ENCODE measurements around the gene RUFY4.

RUFY4 gene, protein sequence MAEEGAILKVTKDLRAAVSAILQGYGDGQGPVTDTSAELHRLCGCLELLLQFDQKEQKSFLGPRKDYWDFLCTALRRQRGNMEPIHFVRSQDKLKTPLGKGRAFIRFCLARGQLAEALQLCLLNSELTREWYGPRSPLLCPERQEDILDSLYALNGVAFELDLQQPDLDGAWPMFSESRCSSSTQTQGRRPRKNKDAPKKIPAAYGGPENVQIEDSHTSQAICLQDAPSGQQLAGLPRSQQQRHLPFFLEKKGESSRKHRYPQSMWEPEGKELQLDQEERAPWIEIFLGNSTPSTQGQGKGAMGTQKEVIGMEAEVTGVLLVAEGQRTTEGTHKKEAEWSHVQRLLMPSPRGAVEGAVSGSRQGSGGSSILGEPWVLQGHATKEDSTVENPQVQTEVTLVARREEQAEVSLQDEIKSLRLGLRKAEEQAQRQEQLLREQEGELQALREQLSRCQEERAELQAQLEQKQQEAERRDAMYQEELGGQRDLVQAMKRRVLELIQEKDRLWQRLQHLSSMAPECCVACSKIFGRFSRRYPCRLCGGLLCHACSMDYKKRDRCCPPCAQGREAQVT

DNA sequence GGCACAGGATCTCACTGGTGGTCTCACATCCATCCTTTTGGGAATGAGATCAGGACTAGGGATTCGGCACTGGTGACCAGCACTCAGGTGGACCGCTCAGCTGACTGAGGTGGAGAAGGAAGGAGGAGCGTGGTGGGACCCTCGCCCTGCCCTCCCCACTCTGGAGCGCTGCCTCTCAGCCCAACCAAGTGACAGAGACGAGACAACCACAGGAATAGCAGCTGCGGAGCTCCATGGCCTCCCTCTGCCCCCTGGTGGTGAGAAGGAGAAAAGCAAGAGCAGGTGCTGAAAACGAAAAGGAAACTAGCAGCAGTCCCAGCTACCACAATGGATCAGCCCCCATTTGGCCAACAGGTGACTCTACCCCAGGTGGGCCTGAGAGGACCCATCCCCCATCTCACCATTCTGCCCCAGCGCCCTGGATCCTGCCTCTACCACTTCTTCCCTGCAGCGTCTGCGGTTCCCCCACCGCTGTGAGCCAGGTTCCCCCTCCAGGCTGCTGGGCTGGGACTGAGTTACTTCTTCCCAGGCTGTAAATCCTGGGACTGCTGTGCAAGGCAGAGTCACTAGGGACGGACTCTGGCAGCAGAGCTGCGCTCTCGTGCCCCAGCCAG, at the start of gene RUFY4:
Gene RUFY4, plus strand, starts transcription at position 533 of the 614 bp plus-strand sequence. CDS start 1,353 bp downstream, outside the sequence.
- ATAC-seq (peak; percentile 61), DNase-seq (peak; percentile 60)

DNA sequence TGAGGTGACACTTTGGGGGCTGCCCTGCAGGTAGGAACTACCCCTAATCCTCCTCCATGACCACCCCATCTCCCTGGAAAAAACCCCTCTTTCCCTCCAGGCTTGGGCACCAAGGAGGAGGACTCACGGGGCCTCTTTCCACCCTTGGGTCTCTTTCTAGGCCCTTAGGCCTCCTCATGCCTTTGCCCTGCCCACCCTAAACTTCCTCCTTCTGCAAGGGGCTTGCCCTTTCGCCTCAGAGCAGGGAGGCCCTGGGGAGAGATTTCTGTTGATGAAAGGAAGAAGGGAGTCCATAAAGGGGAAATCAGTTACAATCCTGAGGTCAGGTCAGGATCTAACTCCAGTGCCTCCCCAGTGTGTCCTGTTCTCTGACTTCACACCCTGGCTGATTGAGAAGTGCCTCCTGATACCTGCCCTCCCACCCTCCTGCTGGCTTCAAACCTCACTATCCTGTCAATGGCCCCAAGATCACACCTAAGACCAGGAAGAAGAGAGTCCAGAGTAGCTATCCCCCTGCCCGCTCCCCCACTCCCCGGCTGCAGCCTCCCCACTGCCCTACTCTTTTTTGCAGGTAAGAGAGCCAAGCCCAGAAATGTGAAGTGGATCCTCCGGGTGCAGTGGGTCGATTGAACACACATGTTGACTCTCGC, 49.5 kb upstream of the RUFY4 start:
- no peak for ATAC-seq

DNA sequence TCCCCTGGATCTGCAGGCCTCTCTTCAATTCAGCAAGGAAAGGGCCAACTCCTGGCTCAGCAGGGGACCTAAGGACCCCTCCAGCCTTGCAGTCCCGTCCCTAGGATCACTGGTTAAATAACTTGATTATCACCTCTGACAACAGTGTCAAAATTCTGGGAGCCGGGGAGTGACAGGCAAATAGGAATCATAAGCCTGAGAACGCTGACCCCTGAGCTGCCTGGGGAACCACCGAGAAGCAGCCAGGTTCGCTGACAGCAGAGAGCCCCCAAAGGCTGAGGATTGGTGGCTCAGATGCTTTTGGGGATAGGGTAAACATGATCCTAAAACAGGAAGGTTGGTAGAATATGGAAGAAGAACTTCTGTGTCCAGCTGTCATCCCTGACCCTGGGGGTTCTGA, 48.8 kb upstream of the RUFY4 start:
- DNase-seq (no peak), ATAC-seq (no peak)

More for the DNA sequence above, 49.5 kb upstream of the RUFY4 start:
- no peak for DNase-seq

DNA sequence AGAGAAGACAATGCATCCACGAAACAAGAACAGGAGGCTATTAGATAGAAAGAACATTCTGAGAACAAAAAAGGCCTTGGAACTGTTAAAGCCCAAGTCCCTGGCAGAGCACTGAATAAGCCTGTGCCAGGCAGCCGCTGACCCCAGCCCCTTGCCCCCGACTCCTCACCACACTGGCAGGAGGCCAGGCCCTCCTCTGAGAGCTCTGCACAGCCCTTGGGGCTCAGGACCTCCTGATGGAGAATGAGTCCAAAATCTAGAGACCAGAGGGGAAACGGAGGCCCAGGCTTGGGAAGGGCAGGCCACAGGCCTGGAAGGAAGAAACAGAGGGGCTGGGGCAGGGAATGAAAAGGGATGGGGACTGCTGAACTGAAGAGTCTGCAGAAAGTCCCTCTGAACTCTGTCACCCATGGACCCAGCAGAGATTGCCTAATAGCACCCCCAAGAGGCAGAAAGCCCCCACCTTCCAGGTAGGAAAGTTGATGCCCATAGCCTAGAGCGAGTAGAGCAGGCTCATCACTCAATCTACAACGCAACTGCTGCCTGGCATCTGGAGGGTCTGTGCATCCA, 48.0 kb upstream of the RUFY4 start:
- ATAC-seq (no peak), DNase-seq (no peak)

DNA sequence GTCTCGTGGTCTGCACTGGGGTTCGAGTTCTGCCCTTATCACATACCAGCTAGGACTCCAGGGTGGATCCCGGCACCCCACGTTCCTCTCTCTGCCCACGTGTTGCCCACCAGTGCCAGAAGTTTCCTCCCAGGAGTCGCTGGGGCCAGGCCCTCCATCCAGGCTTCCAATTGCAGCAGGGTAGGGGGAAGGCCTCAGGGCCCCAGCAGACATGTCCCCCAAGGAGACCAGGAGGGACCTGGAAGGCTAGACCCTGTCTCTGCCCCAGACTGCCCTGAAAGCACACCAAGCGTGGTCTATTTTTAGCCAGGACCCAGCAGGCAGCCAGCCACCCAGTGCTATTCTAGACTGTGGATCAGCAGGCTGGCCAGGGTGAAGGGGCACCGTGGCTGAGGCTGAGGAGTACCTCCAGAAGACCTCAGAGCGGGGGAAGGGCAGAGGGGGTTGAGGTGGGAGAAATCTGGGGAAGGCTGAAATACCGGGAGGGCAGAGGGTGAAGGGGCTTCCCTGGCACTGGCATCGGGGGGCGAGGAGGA, 47.4 kb upstream of the RUFY4 start:
- ATAC-seq (no peak), DNase-seq (no peak)

DNA sequence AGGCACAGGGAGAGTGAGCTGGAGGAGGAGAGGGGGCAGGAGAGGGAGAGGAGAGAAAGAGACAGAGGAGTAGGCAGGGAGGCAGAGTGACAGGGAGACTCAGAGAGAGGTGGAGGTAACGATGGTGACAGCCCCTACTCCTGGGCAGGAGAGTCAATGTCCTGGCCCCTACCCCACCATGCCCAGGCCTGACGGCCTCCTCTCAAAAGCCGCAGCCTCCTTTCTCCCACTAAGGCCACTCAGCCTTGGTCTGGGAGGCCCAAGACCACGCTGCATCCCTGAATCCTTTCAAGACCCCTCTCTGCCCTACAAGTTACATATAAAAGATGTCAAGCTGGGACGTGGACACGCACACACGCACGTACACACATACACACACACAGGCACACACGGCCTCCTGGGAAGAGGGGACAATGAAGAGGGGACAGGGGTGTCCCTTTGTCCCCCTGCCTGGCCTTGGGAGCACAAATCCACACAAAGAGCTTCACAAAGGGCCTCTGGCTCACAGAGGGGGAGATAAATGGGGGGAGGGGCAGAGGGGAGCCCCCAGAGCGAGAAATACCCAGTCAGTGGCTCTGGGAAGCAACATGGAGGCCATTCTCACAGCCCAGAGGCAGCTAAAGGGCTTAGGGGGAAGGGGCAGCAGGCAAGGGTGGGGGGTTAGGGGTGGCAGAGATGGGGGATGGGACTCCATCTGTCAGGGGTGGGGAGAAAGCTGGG, 46.8 kb upstream of the RUFY4 start:
- no peak for DNase-seq
- no peak for ATAC-seq

DNA sequence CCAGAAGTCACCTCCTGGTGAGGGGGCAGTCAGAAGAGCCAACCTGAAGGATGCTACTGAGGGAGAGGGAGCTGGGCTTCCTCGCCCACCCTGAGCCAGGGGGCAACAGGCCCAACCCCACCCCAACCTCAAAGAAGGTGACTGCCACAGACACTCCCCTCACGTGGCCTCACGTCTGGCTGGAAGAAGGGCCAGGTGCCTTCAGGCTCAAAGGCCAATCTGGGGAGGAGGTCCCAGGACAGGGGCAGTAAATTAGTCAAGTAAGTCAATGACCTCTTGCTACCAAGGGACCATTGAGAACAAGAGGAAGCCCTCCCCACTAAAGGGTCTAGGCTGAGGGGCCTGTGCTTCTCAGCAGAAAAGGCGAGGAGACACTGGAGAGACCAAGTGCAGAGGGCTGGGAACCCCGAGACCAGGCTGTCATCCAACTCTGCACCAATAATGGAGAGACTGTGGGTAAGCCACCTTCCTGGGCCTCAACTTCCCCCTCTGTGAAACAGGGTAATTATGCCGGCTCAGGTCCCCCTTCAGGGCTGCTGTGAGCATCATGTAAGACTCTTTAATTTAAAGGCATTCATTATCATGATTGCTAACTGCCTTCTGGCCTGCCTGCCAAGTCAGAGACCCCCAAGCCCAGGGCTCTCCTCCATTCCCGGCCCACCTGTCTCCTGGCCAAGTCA, 46.1 kb upstream of the RUFY4 start:
- DNase-seq (no peak), ATAC-seq (no peak)

DNA sequence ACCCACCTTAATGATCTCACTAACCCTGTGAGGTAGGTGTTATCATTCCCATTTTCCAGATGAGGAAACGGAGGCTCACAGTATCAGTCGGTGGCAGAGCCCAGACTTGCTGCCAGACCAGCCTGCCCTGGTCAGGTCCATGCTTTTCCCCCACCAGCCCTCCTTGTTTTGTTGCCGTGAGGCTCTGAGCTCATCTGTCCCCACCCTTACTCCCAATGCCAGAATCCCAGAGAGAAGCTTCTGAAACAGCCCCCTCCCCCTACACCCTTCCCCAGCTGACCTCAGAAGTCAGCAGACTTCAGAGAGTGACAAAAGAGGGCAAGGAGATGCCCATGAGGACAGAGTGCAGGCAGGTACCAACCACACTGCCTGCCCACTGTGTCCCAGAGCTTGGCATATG, 45.4 kb upstream of the RUFY4 start:
- DNase-seq (no peak), ATAC-seq (no peak)

DNA sequence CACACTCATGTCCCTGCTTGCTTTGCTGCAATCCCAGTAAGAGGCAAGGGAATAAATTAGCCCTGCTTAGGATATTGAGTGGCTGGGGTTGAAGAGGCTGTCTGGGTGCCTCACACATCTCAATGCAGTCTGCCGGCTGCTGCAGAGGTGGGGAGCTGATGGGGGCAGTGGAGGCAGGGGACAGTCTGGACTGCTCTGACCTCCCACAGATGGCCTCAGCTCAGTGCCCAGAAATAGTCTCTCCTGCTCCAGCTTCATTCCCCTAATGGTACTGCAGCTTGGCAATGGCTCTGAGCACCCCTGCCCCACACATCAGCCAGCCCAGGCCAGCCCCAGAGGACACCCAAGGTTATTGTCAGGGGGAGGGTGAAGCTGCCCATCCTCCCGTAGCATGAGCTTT, 44.7 kb upstream of the RUFY4 start:
- no peak for ATAC-seq
- no peak for DNase-seq

DNA sequence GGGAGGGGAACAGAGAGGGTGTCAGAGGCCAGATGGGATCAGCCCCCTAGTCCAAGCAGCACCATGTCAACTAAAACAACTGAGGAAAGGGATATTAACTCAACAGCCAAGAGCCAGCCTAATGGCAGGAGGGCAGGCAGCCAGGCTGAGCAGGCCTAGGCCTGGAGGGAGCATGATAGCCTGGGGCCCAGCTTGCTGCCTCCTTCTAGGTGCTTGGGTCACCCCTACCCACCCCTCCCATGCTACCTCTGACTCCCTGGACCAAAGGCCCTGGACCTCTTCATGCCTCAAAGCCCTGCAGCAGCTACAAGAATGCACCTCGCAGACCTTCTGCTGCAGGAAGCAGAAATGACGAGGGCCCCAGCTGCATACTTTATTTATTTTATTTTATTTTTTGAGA, 44.2 kb upstream of the RUFY4 start:
- DNase-seq (no peak), ATAC-seq (no peak)

DNA sequence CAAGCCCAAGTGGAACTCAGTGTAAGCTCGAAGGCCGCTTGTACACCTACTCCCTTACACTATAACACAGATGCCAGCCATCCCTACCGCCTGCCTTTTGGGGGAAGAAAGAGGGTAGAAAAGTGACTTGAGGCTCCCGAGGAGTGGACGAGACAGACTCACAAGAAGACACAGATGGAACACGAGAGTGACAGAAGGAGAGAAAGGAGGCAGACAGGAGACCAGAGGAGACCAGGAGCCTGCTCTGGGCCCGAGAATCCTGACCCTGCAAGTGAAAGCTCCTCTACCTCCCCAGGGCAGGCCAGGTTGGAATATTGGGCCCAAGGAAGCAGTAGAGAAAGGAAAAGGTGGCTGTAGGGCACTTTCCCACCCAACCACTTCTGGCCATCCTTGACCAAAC, 42.8 kb upstream of the RUFY4 start:
- ATAC-seq (no peak), DNase-seq (no peak)

DNA sequence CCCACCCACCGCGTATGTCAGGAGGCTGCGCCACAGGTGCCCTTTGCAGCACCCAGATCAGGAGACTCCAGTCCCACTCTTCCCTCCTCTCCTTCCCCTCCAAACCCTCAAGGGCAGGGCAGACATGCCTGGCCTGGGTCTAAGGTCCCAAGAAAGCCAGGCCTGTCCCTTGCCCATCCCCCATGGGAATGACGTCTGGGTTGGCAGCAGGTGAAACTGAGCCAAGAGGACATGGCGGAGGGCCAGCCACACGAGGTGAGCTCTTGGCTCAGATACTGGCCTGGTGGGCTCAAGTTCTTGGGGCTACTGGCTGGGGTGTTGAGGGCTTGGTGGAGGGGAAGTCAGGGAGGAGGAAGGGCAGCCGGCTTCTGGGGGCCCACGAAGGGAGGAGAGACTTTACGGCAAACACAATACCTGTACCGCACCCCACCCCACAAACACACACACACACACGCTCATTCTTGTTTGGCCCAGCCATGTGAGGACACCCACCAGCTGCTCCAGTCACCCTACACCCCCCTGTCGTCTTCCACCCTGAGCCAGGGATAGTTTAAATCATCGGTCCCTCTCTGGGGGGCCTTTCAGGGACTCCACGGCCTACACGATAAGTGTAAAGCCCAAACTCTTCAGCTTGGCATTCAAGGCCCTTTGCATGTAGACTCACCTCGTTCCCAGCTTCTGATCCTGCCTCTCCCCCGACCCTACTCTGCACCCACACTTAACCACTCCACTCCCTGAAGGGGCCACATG, 42.2 kb upstream of the RUFY4 start:
- DNase-seq (no peak), ATAC-seq (no peak)

DNA sequence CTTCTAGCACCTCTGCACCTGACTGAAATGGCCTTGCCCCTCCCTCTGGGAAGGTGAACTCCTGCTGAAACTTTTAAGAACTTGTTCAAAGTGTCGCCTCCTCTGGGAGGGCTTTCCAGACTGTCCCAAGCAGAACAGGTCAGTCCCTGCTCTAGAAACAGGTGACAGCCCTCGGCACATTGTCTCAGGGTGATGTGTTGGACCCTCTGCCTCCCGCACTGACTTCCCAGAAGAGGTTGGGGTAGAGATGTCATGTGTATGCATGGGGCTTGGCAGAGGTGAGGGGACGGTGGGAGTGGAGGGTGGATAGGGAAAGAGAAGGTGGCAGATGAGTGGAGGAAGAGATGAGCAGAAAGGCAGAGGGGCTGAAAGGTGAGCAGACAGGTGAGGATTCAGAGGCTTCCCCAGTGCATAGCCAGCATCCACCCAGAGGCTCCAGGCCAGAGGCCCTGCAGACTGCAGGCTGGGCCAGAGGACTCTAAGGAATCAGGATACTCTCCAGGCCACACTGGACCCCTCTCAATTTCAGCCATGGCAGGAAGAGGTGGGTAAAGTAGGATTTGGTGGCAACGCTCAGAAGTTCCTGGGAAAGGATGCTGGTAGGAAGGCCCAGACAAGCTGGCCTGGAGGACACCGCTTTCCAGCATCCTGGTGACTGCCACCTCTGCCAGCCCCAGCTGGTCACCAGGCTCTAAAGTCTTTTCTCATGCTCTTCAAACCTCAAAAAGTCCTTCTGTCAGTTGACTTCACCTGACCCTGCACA, 41.4 kb upstream of the RUFY4 start:
- ATAC-seq, result no peak
- DNase-seq, result peak; percentile 1

DNA sequence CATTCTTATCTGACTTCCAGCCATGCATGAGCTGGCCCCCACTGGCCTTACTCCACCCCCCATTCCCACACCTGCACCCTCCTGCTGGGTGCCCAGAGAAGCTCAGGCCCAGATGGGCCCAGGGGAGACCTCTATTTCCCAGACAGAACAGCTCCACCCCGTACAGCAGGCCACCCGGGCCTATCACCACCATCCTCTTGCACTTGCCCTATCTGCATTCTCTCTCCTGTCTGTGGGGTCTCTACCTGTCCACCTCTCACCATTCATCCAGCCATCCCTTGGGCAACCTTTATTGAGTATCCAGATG, 40.9 kb upstream of the RUFY4 start:
- ATAC-seq (no peak), DNase-seq (no peak)

DNA sequence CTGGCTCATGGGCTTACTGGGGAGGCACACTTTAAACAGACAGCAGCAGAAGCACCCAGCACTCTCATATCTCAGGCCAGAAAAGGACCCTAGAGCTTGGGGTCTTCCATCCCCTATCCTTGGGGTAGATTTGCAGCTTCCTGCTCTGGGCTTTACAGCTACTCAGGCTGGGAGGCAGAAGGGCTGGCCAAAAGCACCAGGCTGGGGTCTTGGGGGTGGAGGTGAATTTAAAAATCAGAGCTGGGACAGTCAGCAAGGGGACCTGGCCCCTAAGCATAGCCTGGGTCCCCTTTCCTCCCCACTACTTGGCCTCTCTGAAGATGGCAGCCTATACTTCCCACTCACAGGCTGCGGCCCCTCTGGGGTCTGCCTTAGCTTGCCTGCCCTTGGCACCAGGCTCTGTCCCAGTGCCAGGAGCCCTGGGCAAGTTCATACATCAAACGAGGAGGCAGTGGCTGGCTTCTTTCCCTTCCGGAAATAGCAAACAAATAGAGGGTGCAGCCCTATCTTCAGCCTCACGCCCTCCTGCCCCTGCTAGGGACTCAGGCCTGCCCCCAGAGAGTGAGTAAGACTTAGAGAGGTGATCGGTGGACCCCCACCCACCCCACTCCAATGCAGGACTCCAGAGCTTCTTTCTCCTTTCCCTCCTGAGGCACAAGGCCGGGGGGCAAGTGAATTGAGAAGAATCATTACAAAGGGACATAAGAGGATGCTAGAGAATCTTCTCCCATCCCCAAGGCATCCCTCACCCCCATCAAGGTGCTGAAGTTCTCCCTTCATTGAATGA, 40.3 kb upstream of the RUFY4 start:
- ATAC-seq (no peak), DNase-seq (no peak)

DNA sequence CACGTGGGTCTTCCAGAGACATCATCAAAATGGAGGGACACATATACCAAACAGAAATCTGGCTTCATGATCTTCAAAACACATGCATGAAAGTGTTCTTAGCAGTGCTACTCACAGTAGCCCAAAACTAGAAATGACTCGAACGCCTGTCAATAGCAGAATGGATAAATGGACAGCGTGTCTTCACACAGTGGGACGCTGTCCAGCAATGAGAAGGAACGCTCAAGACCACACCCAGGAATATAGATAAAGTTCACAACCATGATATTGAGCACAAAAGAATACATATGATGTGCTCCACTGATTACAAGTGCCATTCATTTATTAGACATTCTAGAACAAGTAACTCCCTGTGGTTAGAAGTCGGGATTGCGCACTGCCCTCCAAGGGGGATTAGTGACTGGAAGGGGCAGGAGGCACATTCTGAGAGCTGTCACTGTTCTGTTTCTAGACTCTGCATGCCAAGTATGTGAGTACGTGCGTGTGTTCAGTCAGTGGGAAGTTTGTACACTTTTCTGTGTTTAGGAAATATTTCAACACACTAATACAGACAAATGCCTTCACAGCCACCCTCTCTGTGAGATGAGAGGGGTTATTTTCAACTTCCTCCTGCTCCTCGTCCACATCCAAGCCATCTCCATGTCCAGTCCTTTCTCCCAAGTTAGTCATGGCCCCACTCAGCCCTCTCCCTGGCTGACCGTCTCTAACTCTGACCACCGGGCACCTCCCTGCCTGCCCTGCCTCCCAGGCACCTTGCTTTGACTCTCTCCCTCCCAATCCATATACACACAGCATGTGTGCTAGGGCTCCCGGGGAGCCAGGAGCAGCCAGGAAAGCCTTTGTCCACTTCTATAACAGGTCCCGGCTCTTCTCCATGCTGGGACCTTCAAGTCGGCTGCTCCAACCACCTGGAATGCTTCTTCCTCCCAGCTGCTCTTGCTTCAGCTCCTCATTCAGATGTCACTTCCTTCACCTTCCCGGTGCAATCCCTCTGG, 39.4 kb upstream of the RUFY4 start:
- no peak for DNase-seq
- ATAC-seq, result no peak

DNA sequence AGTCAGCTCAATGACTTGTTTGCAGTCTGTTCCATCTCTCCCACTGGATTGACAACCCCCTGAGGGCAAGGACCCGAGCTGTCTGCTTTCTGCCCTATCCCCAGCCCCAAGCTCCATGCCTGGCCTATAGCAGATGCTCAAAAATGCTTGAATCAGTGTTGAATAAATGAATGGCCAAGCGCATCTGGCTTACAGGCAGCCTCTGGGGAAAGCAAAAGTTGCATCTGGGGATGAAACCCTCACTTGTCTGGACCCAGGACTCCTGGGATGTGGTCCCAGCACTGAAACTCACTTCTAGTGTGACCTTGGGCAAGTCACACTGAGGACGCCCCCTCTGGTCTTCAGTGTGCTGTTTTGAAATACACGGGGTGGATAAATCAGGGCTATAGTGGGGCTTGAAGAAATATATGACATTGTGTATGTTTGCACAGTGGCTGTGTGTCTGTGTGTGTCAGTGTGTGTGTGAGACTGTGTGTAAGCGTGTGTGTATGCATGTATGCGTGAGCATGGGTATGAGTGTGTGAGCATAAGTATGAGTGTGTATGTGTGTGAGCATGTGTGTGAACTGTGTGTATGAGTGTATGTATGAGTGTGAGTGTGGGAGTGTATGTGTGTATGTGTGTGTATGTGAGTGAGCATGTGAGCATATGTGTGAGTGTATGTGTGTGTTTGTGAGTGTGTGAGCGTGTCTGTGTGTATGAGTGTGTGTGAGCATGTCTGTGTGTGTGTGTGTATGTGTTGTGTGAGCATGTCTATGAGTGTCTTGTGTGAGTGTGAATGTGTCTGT, 38.5 kb upstream of the RUFY4 start:
- no peak for DNase-seq
- no peak for ATAC-seq
